HG03521 (cell line): ENCODE results near the gene DCTN2.
"Not testable (repeated sequence)": the region's sequence is repeated elsewhere in the genome, so short reads cannot be mapped to it uniquely, and the experiment has no call there.

ENCODE experiments used
- ATAC-seq: cut with Tn5 transposase; IDR thresholded peaks from one replicate; pipeline ENCODE4 v1.9.1; 2021; ENCODE audit warnings: mild to moderate bottlenecking, moderate library complexity; ENCODE audit not compliant: unreplicated experiment

Gene DCTN2

GRCh38 chr12:57495051-57495701 lies 51.8 kb downstream of the DCTN2 start:
- not testable (repeated sequence) for ATAC-seq

GRCh38 chr12:57491393-57492280 lies 55.4 kb downstream of the DCTN2 start:
- ATAC-seq, result no peak

- ATAC-seq, result no peak
Observed at GRCh38 chr12:57490126-57490525, 56.9 kb downstream of the DCTN2 start.

GRCh38 chr12:57489157-57489641 lies 57.8 kb downstream of the DCTN2 start:
- ATAC-seq, result no peak

- no peak for ATAC-seq
Observed at GRCh38 chr12:57488402-57489156, 58.4 kb downstream of the DCTN2 start.

GRCh38 chr12:57487597-57488401 lies 59.2 kb downstream of the DCTN2 start, which contains the start of gene MARS1:
MARS1 (plus strand) TSS chr12:57488068; CDS start chr12:57488091, 23 bp downstream.
- peak; percentile 96 for ATAC-seq

GRCh38 chr12:57487055-57487596 lies 59.9 kb downstream of the DCTN2 start:
- no peak for ATAC-seq

- no peak for ATAC-seq
Observed at GRCh38 chr12:57485695-57486094, 61.3 kb downstream of the DCTN2 start.

GRCh38 chr12:57483466-57483865 lies 63.5 kb downstream of the DCTN2 start:
- ATAC-seq, result no peak

GRCh38 chr12:57481671-57482070 lies 65.3 kb downstream of the DCTN2 start:
- no peak for ATAC-seq
